Stimulated activated CD8-positive, alpha-beta memory T cell treated with anti-CD3 and anti-CD28 coated beads, Interleukin-4, amount 100 ng/mL, for 48 hours (primary cell): Measurements from ENCODE around the gene RNF180.
"Not testable (repeated sequence)": the region's sequence is repeated elsewhere in the genome, so short reads cannot be mapped to it uniquely, and the experiment has no call there.

ENCODE experiments used
- DNase-seq: peaks from one replicate; pipeline ENCODE4 v3.0.0-alpha.2; 2020

The RNF180 gene

GRCh38 chr5:64180661-64181343 lies 15.2 kb downstream of the RNF180 start:
- DNase-seq: no peak

- no peak for DNase-seq
Measured at GRCh38 chr5:64181440-64181839, 15.8 kb downstream of the RNF180 start.

- no peak for DNase-seq
Measured at GRCh38 chr5:64183956-64184355, 18.3 kb downstream of the RNF180 start.

DNA sequence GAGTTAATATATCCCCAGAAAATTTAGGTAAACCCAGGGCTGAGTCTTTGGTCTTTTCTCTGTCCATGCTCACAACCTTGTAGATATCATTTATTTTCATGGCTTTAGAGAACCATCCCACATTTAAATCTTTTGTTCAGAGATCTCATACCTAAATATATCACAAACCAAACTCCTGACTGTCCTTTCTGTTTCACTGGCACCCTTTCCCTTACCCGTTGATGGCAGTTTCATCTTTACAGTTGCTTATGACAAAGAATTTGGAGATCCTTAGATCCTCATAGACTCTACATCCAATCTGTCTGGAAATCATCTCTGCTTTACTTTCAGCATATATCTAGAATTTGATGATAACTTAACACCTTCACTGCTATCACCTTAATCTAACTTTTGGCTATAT lies 19.2 kb downstream of the RNF180 start:
- DNase-seq: no peak

DNA sequence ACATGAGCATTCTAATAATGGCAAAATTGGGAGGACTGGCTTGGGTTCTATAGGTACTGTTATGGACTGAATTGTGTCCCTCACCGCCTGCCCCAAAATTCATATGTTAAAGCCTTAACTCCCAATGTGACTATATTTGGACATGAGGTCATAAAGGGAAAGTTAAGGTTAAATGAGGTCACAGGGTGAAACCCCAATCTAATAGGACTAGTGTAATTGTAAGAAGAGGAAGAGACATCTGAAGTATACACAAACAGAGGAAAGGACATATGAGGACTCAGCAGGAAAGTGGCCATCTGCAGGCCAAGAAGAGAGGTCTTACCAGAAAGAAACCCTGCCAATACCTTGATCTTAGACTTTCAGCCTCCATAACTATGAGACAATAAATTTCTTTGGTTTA lies 23.1 kb downstream of the RNF180 start:
- no peak for DNase-seq

- no peak for DNase-seq
Measured at GRCh38 chr5:64190562-64191306, 25.1 kb downstream of the RNF180 start.

- no peak for DNase-seq
Measured at GRCh38 chr5:64195981-64196380, 30.3 kb downstream of the RNF180 start.

GRCh38 chr5:64199425-64199824 lies 33.8 kb downstream of the RNF180 start:
- no peak for DNase-seq

GRCh38 chr5:64201996-64202395 lies 36.4 kb downstream of the RNF180 start:
- no peak for DNase-seq

DNA sequence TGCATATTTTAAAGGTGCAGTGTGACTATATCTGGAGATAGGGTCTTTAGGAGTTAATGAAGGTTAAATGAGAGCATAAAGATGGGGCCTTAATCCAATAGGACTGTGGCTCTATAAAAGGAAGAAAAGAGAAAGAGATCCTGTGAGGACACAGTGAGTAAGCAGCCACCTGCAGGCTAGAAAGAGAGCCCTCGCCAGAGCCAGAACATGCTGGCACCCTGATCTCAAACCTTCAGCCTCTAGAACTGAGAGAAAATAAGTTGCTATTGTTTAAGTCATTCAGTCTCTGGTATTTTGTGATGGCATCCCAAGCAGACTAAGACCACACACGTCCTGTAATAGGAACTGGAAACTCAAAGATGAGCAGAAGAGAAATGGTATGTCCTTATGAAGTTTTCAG lies 41.0 kb downstream of the RNF180 start:
- no peak for DNase-seq

DNA sequence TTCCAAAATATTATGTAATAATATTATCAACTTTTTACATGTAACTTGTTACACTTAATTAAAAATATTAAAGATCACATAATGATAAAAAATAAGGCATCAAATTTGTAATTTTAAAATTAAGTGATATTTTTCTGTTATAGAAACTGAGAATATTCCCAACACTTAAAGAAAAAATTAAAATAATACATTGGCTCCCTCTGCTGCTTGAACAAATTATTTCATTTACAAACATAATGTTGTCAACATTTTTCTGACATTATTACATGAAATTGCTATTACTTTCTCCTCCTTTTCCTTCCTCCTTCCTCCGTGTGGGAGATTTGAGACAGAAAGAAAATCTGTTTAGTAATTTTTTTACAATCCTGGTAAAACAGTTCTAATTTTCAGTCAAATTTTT lies 42.3 kb downstream of the RNF180 start:
- DNase-seq: no peak

- DNase-seq: no peak
Measured at GRCh38 chr5:64209353-64209752, 43.7 kb downstream of the RNF180 start.

GRCh38 chr5:64210866-64211265 lies 45.2 kb downstream of the RNF180 start:
- no peak for DNase-seq

DNA sequence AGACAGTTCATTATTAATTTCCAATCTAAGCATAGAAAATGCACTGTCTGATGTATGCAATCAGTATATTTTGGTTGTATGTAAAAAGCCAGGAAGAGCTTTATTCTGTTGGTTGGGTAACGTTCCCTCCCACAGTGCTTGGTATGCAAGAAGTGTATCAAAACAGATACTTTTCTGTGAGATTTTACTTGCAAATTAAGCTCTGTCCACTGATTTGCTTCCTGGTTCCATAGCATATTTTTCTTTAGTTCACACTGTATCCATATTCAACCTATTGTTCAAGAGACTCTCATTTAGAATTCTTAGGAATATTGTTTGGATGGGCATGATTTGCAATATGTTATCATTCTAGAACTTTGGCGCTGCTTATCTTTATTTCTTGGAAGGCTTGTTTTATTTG lies 47.4 kb downstream of the RNF180 start:
- no peak for DNase-seq

DNA sequence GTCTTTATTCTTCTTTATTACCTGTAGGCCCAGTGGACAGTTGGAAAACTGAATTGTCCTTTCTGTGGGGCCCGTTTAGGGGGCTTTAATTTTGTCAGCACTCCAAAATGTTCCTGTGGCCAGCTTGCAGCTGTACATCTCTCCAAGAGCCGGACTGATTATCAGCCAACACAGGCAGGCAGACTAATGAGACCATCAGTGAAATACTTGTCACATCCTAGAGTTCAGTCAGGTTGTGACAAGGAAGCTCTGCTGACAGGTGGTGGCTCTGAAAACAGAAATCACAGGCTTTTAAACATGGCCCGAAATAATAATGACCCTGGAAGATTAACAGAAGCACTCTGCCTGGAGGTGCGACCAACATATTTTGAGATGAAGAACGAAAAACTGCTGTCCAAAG lies 47.9 kb downstream of the RNF180 start:
- no peak for DNase-seq

GRCh38 chr5:64214132-64214531 lies 48.5 kb downstream of the RNF180 start:
- DNase-seq: no peak

GRCh38 chr5:64221911-64222310 lies 56.3 kb downstream of the RNF180 start:
- no peak for DNase-seq

DNA sequence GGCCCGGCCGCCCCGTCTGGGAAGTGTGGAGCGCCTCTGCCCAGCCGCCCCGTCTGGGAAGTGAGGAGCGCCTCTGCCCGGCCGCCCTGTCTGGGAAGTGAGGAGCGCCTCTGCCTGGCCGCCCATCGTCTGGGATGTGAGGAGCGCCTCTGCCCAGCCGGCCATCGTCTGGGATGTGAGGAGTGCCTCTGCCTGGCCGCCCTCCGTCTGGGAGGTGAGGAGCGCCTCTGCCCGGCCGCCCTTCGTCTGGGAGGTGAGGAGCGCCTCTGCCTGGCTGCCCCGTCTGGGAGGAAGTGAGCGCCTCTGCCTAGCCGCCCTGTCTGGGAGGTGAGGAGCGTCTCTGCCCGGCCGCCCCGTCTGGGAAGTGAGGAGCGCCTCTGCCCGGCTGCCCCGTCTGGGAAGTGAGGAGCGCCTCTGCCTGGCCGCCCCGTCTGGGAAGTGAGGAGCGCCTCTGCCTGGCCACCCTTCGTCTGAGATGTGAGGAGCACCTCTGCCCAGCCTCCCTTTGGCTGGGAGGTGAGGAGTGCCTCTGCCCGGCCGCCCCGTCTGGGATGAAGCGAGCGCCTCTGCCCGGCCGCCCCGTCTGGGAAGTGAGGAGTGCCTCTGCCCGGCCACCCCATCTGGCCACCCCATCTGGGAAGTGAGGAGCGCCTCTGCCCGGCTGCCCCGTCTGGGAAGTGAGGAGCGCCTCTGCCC lies 59.8 kb downstream of the RNF180 start:
- DNase-seq: not testable (repeated sequence)

DNA sequence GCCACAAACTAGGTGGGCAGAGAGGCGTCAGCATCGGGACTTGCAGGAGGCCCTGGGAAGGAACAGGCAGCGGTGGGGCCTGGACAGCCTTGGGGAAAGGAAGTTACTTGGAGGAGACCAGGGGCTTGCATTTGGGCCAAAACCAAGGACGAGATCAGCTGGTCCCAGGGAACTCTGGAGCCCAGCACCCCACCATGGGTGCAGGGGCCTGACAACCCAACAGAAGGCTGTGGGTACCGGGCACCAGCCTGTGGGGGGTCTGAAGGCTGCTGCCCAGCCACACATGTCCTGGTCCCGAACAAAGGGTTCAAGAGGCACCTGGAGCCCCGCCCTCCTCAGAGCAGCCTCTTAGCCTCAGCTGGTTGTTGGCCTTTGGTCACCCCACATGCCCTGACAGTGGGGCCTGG lies 61.5 kb downstream of the RNF180 start:
- DNase-seq: not testable (repeated sequence)

DNA sequence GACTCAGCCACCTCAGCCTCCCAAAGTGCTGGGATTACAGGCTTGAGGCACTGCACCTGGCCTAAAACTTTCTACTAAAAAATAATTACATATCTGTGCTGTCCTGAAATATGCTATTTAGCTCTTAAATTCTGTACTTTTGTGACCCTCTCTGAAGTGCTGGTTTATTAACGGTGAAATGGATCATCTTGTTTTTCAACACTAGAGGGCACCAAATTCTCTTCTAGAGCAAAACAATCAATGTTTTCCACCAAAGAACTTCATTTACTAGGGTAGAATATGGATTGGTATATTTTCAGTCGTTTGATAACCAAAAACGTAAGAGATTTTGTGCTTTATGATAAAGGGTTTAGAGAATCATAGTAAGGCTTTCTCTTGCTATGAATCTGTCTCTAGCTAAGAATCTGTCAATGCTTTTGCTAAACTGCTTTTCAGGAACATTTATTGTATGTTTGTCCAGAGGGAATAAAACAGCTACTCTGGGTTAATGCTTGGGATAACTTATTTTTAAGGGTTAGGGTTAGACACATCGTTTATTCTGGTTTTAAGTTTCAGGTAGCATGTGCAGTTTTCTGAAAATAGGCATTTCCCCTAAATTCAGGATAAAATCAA lies 63.6 kb downstream of the RNF180 start:
- no peak for DNase-seq

GRCh38 chr5:64260756-64261155 lies 95.1 kb downstream of the RNF180 start:
- no peak for DNase-seq

DNA sequence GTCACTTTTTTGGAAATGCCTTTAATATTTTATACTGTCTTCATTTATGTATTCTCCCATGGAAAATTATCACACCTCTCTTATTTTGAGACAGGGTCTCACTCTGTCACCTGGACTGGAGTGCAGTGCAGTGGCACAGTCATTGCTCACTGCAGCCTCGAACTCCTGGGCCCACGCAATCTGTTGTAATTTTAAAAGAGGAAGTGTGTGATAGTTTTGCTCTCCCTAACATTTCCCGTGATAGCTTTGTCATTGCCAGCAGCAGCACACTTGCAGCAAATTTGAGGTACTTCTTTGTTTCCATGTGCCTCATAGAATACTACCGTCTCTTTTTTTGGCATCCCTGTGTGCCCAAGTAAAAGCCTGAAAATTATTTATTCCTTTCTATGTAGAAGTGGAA lies 103.5 kb downstream of the RNF180 start:
- no peak for DNase-seq

DNA sequence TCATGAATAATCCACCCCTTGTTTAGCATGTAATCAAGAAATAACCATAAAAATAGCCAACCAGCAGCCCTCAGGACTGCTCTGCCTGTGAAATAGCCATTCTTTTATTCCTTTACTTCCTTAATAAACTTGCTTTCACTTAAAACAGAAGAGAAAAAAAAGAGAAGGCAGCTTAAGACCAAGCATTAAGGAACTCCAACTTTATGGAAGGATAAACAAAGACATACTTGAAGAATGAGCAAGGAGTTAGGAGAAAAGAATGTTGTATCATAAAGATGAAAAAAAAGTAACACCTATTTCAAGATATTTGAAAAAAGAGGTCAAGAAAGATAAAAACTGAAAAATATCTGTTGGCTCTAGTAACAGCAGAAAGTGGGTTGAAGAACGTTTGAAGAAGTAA lies 107.6 kb downstream of the RNF180 start:
- no peak for DNase-seq
